Measurements from ENCODE around the gene ZNHIT2. TPM values are rescaled to one million over a fixed set of nuclear protein-coding genes. Genes with fewer than 3 reads are reported as not detected.
A peak's percentile ranks its signal among the peaks of the same experiment; 100 is the strongest.

Gene ZNHIT2
- 10 to 100 TPM in 3 of 4 donors, 1 to 10 TPM in 1; 7.5 to 24.4 (median 18.0) TPM for total RNA-seq

DNA sequence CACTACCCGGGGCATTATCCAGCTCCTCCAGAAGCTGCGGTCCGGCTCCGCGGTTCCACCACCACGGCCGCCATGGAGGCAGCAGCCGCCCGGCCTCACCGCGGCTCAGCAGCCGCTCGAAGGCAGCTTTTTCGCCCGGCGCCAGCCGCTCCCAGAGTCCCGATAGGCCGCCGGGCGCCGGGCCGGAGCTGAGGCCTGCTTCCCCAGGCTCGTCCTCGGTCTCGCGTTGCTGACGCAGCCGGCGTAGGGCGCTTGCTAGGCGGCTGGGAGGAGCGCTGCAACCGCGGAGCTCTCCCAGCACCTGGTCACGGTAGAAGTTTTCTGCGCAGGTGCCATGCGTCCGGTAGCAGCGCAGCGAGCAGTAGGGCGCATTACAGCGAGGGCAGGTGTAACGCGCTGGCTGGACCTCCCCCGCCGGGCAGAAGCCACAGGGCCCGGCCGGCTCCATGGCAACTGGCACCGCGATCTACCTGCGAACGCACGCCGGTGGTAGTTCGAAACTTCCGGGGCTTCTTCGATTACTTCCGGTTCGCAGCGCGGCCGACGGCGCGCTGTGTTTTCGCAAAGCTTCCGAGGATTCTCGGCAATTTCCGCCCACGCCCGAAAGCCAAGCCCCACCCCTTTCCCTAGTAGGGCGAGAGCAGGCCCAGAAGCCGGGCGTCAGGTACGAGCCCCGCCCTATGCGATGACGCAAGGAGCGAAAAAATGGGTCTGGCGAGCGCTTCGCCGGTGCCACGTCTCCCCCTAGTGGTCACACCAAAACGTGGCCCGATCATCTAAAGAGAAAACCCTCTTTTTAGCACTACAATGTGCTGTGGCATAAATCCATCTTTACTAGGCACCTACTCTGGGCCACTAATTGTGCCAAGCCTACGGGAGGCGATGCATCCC lies at the start of gene ZNHIT2:
ZNHIT2 (minus strand) TSS at position 496 of the 891 bp plus-strand sequence; CDS start at position 448, 48 bp downstream.
- DNase-seq (ENCODE audit: extremely low spot score): peak; percentile 100
- TF ChIP-seq POLR2A (IDR thresholded peaks at IDR 0.05; ENCODE audit: low read depth): no peak
- TF ChIP-seq, protein P1, sequence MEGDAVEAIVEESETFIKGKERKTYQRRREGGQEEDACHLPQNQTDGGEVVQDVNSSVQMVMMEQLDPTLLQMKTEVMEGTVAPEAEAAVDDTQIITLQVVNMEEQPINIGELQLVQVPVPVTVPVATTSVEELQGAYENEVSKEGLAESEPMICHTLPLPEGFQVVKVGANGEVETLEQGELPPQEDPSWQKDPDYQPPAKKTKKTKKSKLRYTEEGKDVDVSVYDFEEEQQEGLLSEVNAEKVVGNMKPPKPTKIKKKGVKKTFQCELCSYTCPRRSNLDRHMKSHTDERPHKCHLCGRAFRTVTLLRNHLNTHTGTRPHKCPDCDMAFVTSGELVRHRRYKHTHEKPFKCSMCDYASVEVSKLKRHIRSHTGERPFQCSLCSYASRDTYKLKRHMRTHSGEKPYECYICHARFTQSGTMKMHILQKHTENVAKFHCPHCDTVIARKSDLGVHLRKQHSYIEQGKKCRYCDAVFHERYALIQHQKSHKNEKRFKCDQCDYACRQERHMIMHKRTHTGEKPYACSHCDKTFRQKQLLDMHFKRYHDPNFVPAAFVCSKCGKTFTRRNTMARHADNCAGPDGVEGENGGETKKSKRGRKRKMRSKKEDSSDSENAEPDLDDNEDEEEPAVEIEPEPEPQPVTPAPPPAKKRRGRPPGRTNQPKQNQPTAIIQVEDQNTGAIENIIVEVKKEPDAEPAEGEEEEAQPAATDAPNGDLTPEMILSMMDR (IDR thresholded peaks at IDR 0.05): peak; percentile 93 to 99 (median 96)
- no peak for TF ChIP-seq EP300 (IDR thresholded peaks at IDR 0.05)
- peak; percentile 87 to 88 for TF ChIP-seq POLR2AphosphoS5 (IDR thresholded peaks at IDR 0.05)
- intact Hi-C loops (cut with DNase I): loop anchor here (5.0 kb wide), 1 partner anchor 195 kb away; the partner anchor contains the start of gene PPP2R5B
- Histone ChIP-seq H3K36me3 (peaks cover 5 to 56% (median 42%) of the 10 kb centered on the region in 4 donors), H3K9me3 (no peaks in the 10 kb centered on the region), H3K4me3 (peak within 1 kb of the TSS; percentile 63 to 85 (median 69)), H3K27me3 (no peaks in the 10 kb centered on the region), H3K27ac (replicated peaks in 1 of 4) (peak within 1 kb of the TSS; percentile 81 to 95 (median 87)), H3K4me1 (peaks cover 48 to 64% (median 52%) of the 10 kb centered on the region in 4 donors)
- WGBS: 10% methylated on average over 4 of the region's 89 CpGs

DNA sequence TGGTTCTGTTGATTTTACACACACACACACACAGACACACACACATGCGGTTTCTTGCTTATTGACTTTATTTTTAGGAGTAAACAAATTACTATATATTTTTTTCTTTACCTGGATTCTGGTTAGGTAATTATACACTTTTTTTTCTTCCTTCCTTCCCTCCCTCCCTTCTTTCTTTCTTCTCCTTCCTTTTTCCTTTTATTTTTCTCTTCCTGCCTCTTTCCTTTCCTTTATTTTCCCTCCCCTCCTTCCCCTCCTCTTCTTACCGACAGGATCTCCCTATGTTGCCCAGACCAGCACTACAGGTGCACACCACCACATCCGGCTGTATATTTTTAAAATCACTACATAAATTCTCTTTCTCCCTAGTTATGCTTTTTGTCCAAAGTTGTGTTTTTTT lies 49.4 kb upstream of the ZNHIT2 start:
- DNase-seq (ENCODE audit: extremely low spot score): no peak
- Histone ChIP-seq H3K36me3 (no peaks in the 10 kb centered on the region), H3K4me3 (no peak overlapping the region), H3K9me3 (no peaks in the 10 kb centered on the region), H3K27me3 (no peaks in the 10 kb centered on the region), H3K4me1 (peaks cover 0 to 4% (median 0%) of the 10 kb centered on the region in 4 donors), H3K27ac (replicated peaks in 1 of 4) (no peak overlapping the region)
- TF ChIP-seq EP300 (IDR thresholded peaks at IDR 0.05) (no peak), POLR2AphosphoS5 (IDR thresholded peaks at IDR 0.05) (no peak), POLR2A (IDR thresholded peaks at IDR 0.05; ENCODE audit: low read depth) (no peak)
- TF ChIP-seq, protein P1 (IDR thresholded peaks at IDR 0.05): no peak
- WGBS: 89% methylated on average over 3 of the region's 3 CpGs
- intact Hi-C loops (cut with DNase I): no loop called here

DNA sequence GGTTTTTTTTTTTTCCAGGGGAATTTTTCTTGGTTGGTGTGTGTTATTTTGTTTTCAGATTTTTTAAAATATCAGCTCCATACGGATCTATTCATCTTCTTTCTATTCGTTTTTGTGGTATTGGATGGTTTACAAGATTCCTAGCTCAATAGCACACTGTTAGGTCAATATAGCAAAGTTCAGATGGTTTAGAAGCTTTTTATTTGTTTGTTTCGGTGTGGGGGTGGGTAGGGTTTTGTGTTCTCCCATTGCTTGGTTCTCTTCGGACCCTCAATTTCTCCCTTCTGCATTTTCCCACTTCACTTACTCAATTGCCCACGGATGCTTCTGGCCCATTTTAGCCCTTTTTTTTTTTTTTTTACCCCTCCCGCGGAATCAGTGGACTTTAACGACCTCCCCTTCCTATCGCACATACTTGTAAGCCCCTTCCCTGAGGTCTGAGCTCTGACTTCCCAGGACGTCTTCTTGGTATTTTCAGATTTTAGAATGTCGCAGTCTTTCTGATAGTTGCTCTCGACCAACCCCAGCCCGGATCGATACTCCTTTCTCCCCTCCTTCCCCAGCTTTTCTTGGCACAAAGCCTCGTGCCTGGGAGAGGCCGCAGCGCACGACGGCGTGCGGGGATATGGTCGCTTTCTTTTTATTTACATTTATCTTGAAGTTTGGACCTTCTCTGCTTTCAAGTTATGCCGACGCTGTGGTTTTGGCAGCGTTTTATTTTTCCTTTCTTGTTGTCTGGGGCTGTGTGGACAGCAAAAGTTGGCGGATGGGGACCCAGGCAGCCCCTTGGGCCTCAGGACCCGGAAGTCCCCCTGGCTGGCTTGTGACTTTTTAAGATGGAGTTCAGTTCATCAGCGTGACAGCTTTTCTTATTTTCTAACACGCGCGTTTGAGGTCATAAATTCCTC lies 48.2 kb upstream of the ZNHIT2 start:
- H3K27ac ChIP-seq (replicated peaks in 1 of 4): no peak overlapping the region
- H3K4me3 ChIP-seq: peak overlapping the region; percentile 13 to 40 (median 28)
- H3K4me1 ChIP-seq: peaks cover 0 to 4% (median 0%) of the 10 kb centered on the region in 4 donors
- WGBS: 59% methylated on average over 31 of the region's 31 CpGs
- no peaks in the 10 kb centered on the region for H3K36me3 ChIP-seq
- TF ChIP-seq POLR2AphosphoS5 (IDR thresholded peaks at IDR 0.05): no peak
- TF ChIP-seq, protein P1 (IDR thresholded peaks at IDR 0.05): no peak
- TF ChIP-seq EP300 (IDR thresholded peaks at IDR 0.05): no peak
- TF ChIP-seq POLR2A (IDR thresholded peaks at IDR 0.05; ENCODE audit: low read depth): no peak
- H3K9me3 ChIP-seq: no peaks in the 10 kb centered on the region
- no peaks in the 10 kb centered on the region for H3K27me3 ChIP-seq
- intact Hi-C loops (cut with DNase I): no loop called here
- DNase-seq (ENCODE audit: extremely low spot score): no peak

DNA sequence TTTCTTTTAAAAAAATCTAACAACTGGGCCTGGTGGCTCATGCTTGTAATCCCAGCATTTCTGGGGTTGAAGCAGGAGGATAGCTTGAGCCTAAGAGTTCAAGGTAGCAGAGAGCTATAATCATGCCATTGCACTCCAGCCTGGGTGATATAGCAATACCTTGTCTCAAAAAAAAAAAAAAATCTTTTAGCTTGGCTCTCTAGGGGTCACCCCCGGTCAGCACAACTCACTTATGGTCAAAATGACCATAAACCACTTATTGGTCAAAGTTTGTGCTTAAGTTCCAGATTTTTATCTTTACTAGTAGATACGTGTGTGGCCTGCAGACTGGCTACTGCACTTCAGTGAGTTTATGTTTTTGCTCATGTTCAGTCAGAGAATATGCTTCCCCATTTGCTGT lies 46.2 kb upstream of the ZNHIT2 start:
- 92% methylated on average over 2 of the region's 2 CpGs for WGBS
- DNase-seq (ENCODE audit: extremely low spot score): no peak
- Histone ChIP-seq H3K4me1 (peaks cover 0 to 4% (median 0%) of the 10 kb centered on the region in 4 donors), H3K9me3 (no peaks in the 10 kb centered on the region), H3K36me3 (no peaks in the 10 kb centered on the region), H3K27me3 (no peaks in the 10 kb centered on the region), H3K4me3 (no peak overlapping the region), H3K27ac (replicated peaks in 1 of 4) (no peak overlapping the region)
- TF ChIP-seq, protein P1 (IDR thresholded peaks at IDR 0.05): no peak
- TF ChIP-seq POLR2AphosphoS5 (IDR thresholded peaks at IDR 0.05) (no peak), EP300 (IDR thresholded peaks at IDR 0.05) (no peak), POLR2A (IDR thresholded peaks at IDR 0.05; ENCODE audit: low read depth) (no peak)
- intact Hi-C loops (cut with DNase I): no loop called here
